ENCODE measurements around the gene DNAH10. TPM values are rescaled to one million over a fixed set of nuclear protein-coding genes. Genes with fewer than 3 reads are reported as not detected.

The DNAH10 gene
- total RNA-seq, 2 donors from 2014 or later = 0.09 to 0.64 TPM

GRCh38 chr12:123954647-123955350, 192.7 kb downstream of the DNAH10 start:
- Mint-ChIP-seq H3K27me3 (ENCODE audit: insufficient read depth) (peaks cover 21% of the 10 kb centered on the region), H3K4me1 (peaks cover 11% of the 10 kb centered on the region), H3K27ac (no peak overlapping the region), H3K36me3 (ENCODE audit: low read depth) (peaks cover 4% of the 10 kb centered on the region), H3K9me3 (no peaks in the 10 kb centered on the region), H3K4me3 (no peak overlapping the region)
- Histone ChIP-seq H3K9me3 (ENCODE audit: control insufficient read depth, low read length) (peaks cover 8% of the 10 kb centered on the region), H3K4me3 (ENCODE audit: low read length) (no peak overlapping the region), H3K27ac (ENCODE audit: low read depth, low read length) (no peak overlapping the region), H3K36me3 (ENCODE audit: control insufficient read depth, insufficient read depth, low read length) (no peaks in the 10 kb centered on the region), H3K27me3 (ENCODE audit: control insufficient read depth, insufficient read depth, low read length, poor library complexity, severe bottlenecking) (no peaks in the 10 kb centered on the region), H3K9ac (ENCODE audit: extremely low read depth, low read length, poor library complexity, severe bottlenecking) (no peak overlapping the region), H3K4me1 (ENCODE audit: control insufficient read depth, insufficient read depth, low read length) (peaks cover 12% of the 10 kb centered on the region)
- WGBS, 2 experiments (ENCODE audit: insufficient coverage in 1 of 2, insufficient read length in 1 of 2) = 88 to 96% methylated on average over 6 to 10 of the region's 10 CpGs
- TF ChIP-seq CTCF (conservative IDR thresholded peaks at IDR 0.05) = no peak
- no peak for DNase-seq

GRCh38 chr12:123956249-123956648, 194.1 kb downstream of the DNAH10 start:
- Mint-ChIP-seq H3K27me3 (ENCODE audit: insufficient read depth) (peaks cover 30% of the 10 kb centered on the region), H3K36me3 (ENCODE audit: low read depth) (peaks cover 5% of the 10 kb centered on the region), H3K27ac (no peak overlapping the region), H3K4me3 (no peak overlapping the region), H3K9me3 (no peaks in the 10 kb centered on the region), H3K4me1 (peaks cover 11% of the 10 kb centered on the region)
- Histone ChIP-seq H3K36me3 (ENCODE audit: control insufficient read depth, insufficient read depth, low read length) (no peaks in the 10 kb centered on the region), H3K4me3 (ENCODE audit: low read length) (no peak overlapping the region), H3K27ac (ENCODE audit: low read depth, low read length) (no peak overlapping the region), H3K27me3 (ENCODE audit: control insufficient read depth, insufficient read depth, low read length, poor library complexity, severe bottlenecking) (no peaks in the 10 kb centered on the region), H3K4me1 (ENCODE audit: control insufficient read depth, insufficient read depth, low read length) (peaks cover 12% of the 10 kb centered on the region), H3K9ac (ENCODE audit: extremely low read depth, low read length, poor library complexity, severe bottlenecking) (no peak overlapping the region), H3K9me3 (ENCODE audit: control insufficient read depth, low read length) (no peaks in the 10 kb centered on the region)
- WGBS, 2 experiments (ENCODE audit: insufficient coverage in 1 of 2, insufficient read length in 1 of 2) = 96 to 97% methylated on average over 8 to 9 of the region's 9 CpGs
- DNase-seq = no peak
- TF ChIP-seq CTCF (conservative IDR thresholded peaks at IDR 0.05) = no peak

- Mint-ChIP-seq H3K4me1 (peaks cover 7% of the 10 kb centered on the region), H3K9me3 (no peaks in the 10 kb centered on the region), H3K4me3 (no peak overlapping the region), H3K36me3 (ENCODE audit: low read depth) (peaks cover 5% of the 10 kb centered on the region), H3K27me3 (ENCODE audit: insufficient read depth) (peaks cover 38% of the 10 kb centered on the region), H3K27ac (no peak overlapping the region)
- Histone ChIP-seq H3K27me3 (ENCODE audit: control insufficient read depth, insufficient read depth, low read length, poor library complexity, severe bottlenecking) (no peaks in the 10 kb centered on the region), H3K9ac (ENCODE audit: extremely low read depth, low read length, poor library complexity, severe bottlenecking) (no peak overlapping the region), H3K27ac (ENCODE audit: low read depth, low read length) (no peak overlapping the region), H3K4me3 (ENCODE audit: low read length) (no peak overlapping the region), H3K4me1 (ENCODE audit: control insufficient read depth, insufficient read depth, low read length) (peaks cover 3% of the 10 kb centered on the region), H3K36me3 (ENCODE audit: control insufficient read depth, insufficient read depth, low read length) (no peaks in the 10 kb centered on the region), H3K9me3 (ENCODE audit: control insufficient read depth, low read length) (no peaks in the 10 kb centered on the region)
- 85 to 88% methylated on average over 3 of the region's 3 CpGs for WGBS, 2 experiments (ENCODE audit: insufficient coverage in 1 of 2, insufficient read length in 1 of 2)
- DNase-seq = peak; percentile 46
- no peak for TF ChIP-seq CTCF (conservative IDR thresholded peaks at IDR 0.05)
Measured at GRCh38 chr12:123957196-123957595, 195.1 kb downstream of the DNAH10 start.
